ENCODE results near the gene LMAN1. TPM values are rescaled to one million over a fixed set of nuclear protein-coding genes. Genes with fewer than 3 reads are reported as not detected.

The LMAN1 gene
- total RNA-seq, 1 experiment from 2014 or later, result 174 TPM

- BruUV-seq (replicated peaks), result no TSS peak
- Mint-ChIP-seq H3K36me3 (ENCODE audit: insufficient read depth, unreplicated experiment) (no peaks in the 10 kb centered on the region), H3K9me3 (ENCODE audit: low read depth, unreplicated experiment) (no peaks in the 10 kb centered on the region), H3K4me3 (ENCODE audit: low read depth, unreplicated experiment) (no peak overlapping the region), H3K4me1 (ENCODE audit: low read depth, unreplicated experiment) (peaks cover 20% of the 10 kb centered on the region), H3K27me3 (ENCODE audit: unreplicated experiment) (peaks cover 26% of the 10 kb centered on the region), H3K27ac (ENCODE audit: unreplicated experiment) (no peak overlapping the region)
- TF ChIP-seq CTCF (IDR thresholded peaks at IDR 0.05; ENCODE audit: unreplicated experiment), result no peak
- intact Hi-C loops (cut with micrococcal nuclease; ENCODE audit: unreplicated experiment), result no loop called here
- no peak for DNase-seq
- CTCF ChIA-PET, result no interaction called here
These were observed 57.1 kb downstream of the LMAN1 start for GRCh38 chr18:59301929-59302328.

GRCh38 chr18:59300676-59301285 is 58.3 kb downstream of the LMAN1 start:
- no TSS peak for BruUV-seq (replicated peaks)
- no peak overlapping the region for H3K27ac Mint-ChIP-seq (ENCODE audit: unreplicated experiment)
- no peak overlapping the region for H3K4me3 Mint-ChIP-seq (ENCODE audit: low read depth, unreplicated experiment)
- no peaks in the 10 kb centered on the region for H3K9me3 Mint-ChIP-seq (ENCODE audit: low read depth, unreplicated experiment)
- TF ChIP-seq CTCF (IDR thresholded peaks at IDR 0.05; ENCODE audit: unreplicated experiment), result no peak
- peaks cover 20% of the 10 kb centered on the region for H3K4me1 Mint-ChIP-seq (ENCODE audit: low read depth, unreplicated experiment)
- DNase-seq, result peak; percentile 7
- intact Hi-C loops (cut with micrococcal nuclease; ENCODE audit: unreplicated experiment), result no loop called here
- H3K27me3 Mint-ChIP-seq (ENCODE audit: unreplicated experiment), result peaks cover 19% of the 10 kb centered on the region
- H3K36me3 Mint-ChIP-seq (ENCODE audit: insufficient read depth, unreplicated experiment), result no peaks in the 10 kb centered on the region
- CTCF ChIA-PET, result interaction anchor here (0.6 to 1.3 kb wide), 3 partner anchors 7 to 102 kb away, joined by 3 to 10 read pairs (median 5); no protein-coding TSS in a partner anchor

- Mint-ChIP-seq H3K4me1 (ENCODE audit: low read depth, unreplicated experiment) (peaks cover 20% of the 10 kb centered on the region), H3K36me3 (ENCODE audit: insufficient read depth, unreplicated experiment) (no peaks in the 10 kb centered on the region), H3K4me3 (ENCODE audit: low read depth, unreplicated experiment) (no peak overlapping the region), H3K27me3 (ENCODE audit: unreplicated experiment) (peaks cover 24% of the 10 kb centered on the region), H3K9me3 (ENCODE audit: low read depth, unreplicated experiment) (no peaks in the 10 kb centered on the region), H3K27ac (ENCODE audit: unreplicated experiment) (no peak overlapping the region)
- no TSS peak for BruUV-seq (replicated peaks)
- CTCF ChIA-PET, result interaction anchor here (0.5 kb wide), 1 partner anchor 138 kb away, joined by 3 read pairs; no protein-coding TSS in a partner anchor
- intact Hi-C loops (cut with micrococcal nuclease; ENCODE audit: unreplicated experiment), result no loop called here
- TF ChIP-seq CTCF (IDR thresholded peaks at IDR 0.05; ENCODE audit: unreplicated experiment), result no peak
- DNase-seq, result no peak
These were observed 60.2 kb downstream of the LMAN1 start for GRCh38 chr18:59298871-59299270.

- intact Hi-C loops (cut with micrococcal nuclease; ENCODE audit: unreplicated experiment), result no loop called here
- H3K27ac Mint-ChIP-seq (ENCODE audit: unreplicated experiment), result no peak overlapping the region
- TF ChIP-seq CTCF (IDR thresholded peaks at IDR 0.05; ENCODE audit: unreplicated experiment), result no peak
- no TSS peak for BruUV-seq (replicated peaks)
- no peak for DNase-seq
- no peaks in the 10 kb centered on the region for H3K9me3 Mint-ChIP-seq (ENCODE audit: low read depth, unreplicated experiment)
- CTCF ChIA-PET, result interaction anchor here (0.6 kb wide), 1 partner anchor 622 kb away, joined by 4 read pairs; the partner anchor contains the start of gene MALT1
- no peaks in the 10 kb centered on the region for H3K36me3 Mint-ChIP-seq (ENCODE audit: insufficient read depth, unreplicated experiment)
- H3K4me3 Mint-ChIP-seq (ENCODE audit: low read depth, unreplicated experiment), result no peak overlapping the region
- H3K27me3 Mint-ChIP-seq (ENCODE audit: unreplicated experiment), result peaks cover 56% of the 10 kb centered on the region
- H3K4me1 Mint-ChIP-seq (ENCODE audit: low read depth, unreplicated experiment), result no peaks in the 10 kb centered on the region
These were observed 65.7 kb downstream of the LMAN1 start for GRCh38 chr18:59293317-59293716.
